Measurements from ENCODE around the gene PDLIM1. TPM values are rescaled to one million over a fixed set of nuclear protein-coding genes. Genes with fewer than 3 reads are reported as not detected.

Gene PDLIM1
- total RNA-seq, 4 donors from 2014 or later = 40.7 to 86.8 (median 83.4) TPM

- Histone ChIP-seq H3K27me3 (no peaks in the 10 kb centered on the region), H3K36me3 (peaks cover 3 to 16% (median 12%) of the 10 kb centered on the region in 4 donors), H3K4me3 (no peak overlapping the region), H3K27ac (replicated peaks in 1 of 4) (peak overlapping the region; percentile 64 to 74 (median 66)), H3K4me1 (peaks cover 28 to 39% (median 35%) of the 10 kb centered on the region in 4 donors), H3K9me3 (no peaks in the 10 kb centered on the region)
- intact Hi-C loops (cut with DNase I) = no loop called here
- DNase-seq (ENCODE audit: extremely low spot score) = peak; percentile 97
- TF ChIP-seq POLR2AphosphoS5 (IDR thresholded peaks at IDR 0.05) (peak; percentile 34 to 74), EP300 (IDR thresholded peaks at IDR 0.05) (no peak)
- 21% methylated on average over 8 of the region's 8 CpGs for WGBS
Observed at GRCh38 chr10:95308389-95309302, 17.8 kb upstream of the PDLIM1 start.

- H3K9me3 ChIP-seq = no peaks in the 10 kb centered on the region
- H3K4me3 ChIP-seq = no peak overlapping the region
- WGBS = 100% methylated on average over 1 of the region's 1 CpG
- H3K4me1 ChIP-seq = peaks cover 19 to 24% (median 21%) of the 10 kb centered on the region in 4 donors
- intact Hi-C loops (cut with DNase I) = no loop called here
- H3K27ac ChIP-seq (replicated peaks in 1 of 4) = no peak overlapping the region
- H3K27me3 ChIP-seq = no peaks in the 10 kb centered on the region
- DNase-seq (ENCODE audit: extremely low spot score) = no peak
- TF ChIP-seq EP300 (IDR thresholded peaks at IDR 0.05) = no peak
- H3K36me3 ChIP-seq = peaks cover 0 to 4% (median 0%) of the 10 kb centered on the region in 4 donors
Observed at GRCh38 chr10:95306851-95307250, 16.0 kb upstream of the PDLIM1 start.

GRCh38 chr10:95306318-95306650, 15.5 kb upstream of the PDLIM1 start:
- H3K27me3 ChIP-seq = no peaks in the 10 kb centered on the region
- no peak for TF ChIP-seq CTCF (IDR thresholded peaks at IDR 0.05)
- no peak for TF ChIP-seq EP300 (IDR thresholded peaks at IDR 0.05)
- DNase-seq (ENCODE audit: extremely low spot score) = no peak
- peaks cover 19 to 24% (median 21%) of the 10 kb centered on the region in 4 donors for H3K4me1 ChIP-seq
- H3K9me3 ChIP-seq = no peaks in the 10 kb centered on the region
- no peaks in the 10 kb centered on the region for H3K36me3 ChIP-seq
- 79% methylated on average over 3 of the region's 3 CpGs for WGBS
- intact Hi-C loops (cut with DNase I) = no loop called here
- H3K27ac ChIP-seq (replicated peaks in 1 of 4) = no peak overlapping the region
- H3K4me3 ChIP-seq = no peak overlapping the region

GRCh38 chr10:95305606-95306317, 15.0 kb upstream of the PDLIM1 start:
- no peaks in the 10 kb centered on the region for H3K9me3 ChIP-seq
- no peak overlapping the region for H3K27ac ChIP-seq (replicated peaks in 1 of 4)
- 67% methylated on average over 10 of the region's 10 CpGs for WGBS
- DNase-seq (ENCODE audit: extremely low spot score) = no peak
- H3K4me1 ChIP-seq = peaks cover 19 to 24% (median 20%) of the 10 kb centered on the region in 4 donors
- TF ChIP-seq EP300 (IDR thresholded peaks at IDR 0.05) = no peak
- no peak for TF ChIP-seq POLR2AphosphoS5 (IDR thresholded peaks at IDR 0.05)
- TF ChIP-seq CTCF (IDR thresholded peaks at IDR 0.05) = no peak
- no peak for TF ChIP-seq POLR2A (IDR thresholded peaks at IDR 0.05; ENCODE audit: low read depth)
- no peaks in the 10 kb centered on the region for H3K27me3 ChIP-seq
- no peak overlapping the region for H3K4me3 ChIP-seq
- no peaks in the 10 kb centered on the region for H3K36me3 ChIP-seq
- intact Hi-C loops (cut with DNase I) = no loop called here

- Histone ChIP-seq H3K4me1 (peaks cover 11 to 18% (median 15%) of the 10 kb centered on the region in 4 donors), H3K27me3 (no peaks in the 10 kb centered on the region), H3K9me3 (no peaks in the 10 kb centered on the region), H3K36me3 (no peaks in the 10 kb centered on the region), H3K27ac (replicated peaks in 1 of 4) (no peak overlapping the region), H3K4me3 (no peak overlapping the region)
- TF ChIP-seq CTCF (IDR thresholded peaks at IDR 0.05) (no peak), POLR2AphosphoS5 (IDR thresholded peaks at IDR 0.05) (no peak), POLR2A (IDR thresholded peaks at IDR 0.05; ENCODE audit: low read depth) (no peak), EP300 (IDR thresholded peaks at IDR 0.05) (no peak)
- DNase-seq (ENCODE audit: extremely low spot score) = no peak
- 92% methylated on average over 2 of the region's 2 CpGs for WGBS
- intact Hi-C loops (cut with DNase I) = no loop called here
Observed at GRCh38 chr10:95304976-95305375, 14.2 kb upstream of the PDLIM1 start.

All from esophagus muscularis mucosa (tissue), 4 donors.